ENCODE measurements around the gene GAA.
"Not testable (repeated sequence)": the region's sequence is repeated elsewhere in the genome, so short reads cannot be mapped to it uniquely, and the experiment has no call there.

GAA gene

DNA sequence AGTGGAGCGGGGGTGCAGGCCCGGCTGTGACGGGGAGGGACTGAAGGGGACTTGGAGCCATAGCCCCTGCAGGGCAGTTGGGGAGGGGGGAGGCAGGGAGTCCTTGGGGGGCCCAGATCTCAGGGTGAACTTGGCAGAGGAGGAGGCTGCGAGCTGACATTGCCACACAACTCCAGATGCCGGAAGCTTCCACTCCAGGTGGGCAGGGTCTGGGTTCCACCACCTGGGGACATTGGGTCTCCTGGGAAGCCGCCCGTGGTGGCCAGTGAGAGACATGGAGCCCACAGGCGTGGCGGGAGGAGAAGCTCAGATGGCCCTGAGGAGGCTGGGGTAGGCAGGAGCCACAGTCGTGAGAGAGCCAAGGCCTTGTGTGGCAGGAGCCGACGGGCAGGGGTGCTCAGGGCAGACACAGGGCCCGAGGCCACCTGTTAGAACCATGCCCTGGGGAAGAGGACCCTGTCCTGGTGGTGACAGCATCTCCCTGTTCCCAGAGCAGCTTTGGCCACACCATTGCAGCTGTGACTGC is 18.2 kb upstream of the GAA start:
- DNase-seq (ENCODE audit: low spot score): no peak

DNA sequence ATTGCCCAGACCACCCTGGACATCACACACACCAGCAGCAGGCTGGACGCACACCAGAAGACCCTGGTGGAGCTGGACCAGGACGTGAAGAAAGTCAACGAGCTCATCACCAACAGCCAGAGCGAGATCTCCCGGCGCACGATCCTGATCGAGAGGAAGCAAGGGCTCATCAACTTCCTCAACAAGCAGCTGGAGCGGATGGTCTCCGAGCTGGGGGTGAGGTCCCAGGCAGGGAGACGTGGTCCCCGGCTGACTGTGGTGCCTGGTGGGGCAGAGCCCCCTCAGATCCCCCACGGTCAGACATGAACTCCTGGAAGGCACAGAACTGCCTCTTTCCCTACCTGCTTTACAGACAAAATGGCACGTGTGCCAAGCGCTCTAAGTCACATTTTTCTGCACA is 16.6 kb upstream of the GAA start:
- DNase-seq (ENCODE audit: low spot score): no peak

DNA sequence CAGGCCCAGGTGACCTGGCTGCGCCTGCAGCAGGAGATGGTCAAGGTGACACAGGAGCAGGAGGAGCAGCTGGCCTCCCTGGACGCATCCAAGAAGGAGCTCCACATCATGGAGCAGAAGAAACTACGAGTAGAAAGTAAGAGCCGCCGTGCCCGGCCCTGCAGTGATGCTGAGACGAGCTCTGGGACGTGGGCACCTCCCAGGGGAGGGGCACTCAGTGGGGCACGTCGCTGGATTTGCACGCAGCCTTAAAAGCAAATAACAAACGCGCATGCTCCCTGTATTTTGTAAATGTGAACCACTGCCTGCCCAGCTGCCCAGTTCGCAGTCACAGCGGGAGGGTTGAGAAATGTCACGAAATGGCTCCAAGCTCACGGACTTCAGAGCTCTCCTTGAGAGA is 15.3 kb upstream of the GAA start:
- no peak for DNase-seq (ENCODE audit: low spot score)

DNA sequence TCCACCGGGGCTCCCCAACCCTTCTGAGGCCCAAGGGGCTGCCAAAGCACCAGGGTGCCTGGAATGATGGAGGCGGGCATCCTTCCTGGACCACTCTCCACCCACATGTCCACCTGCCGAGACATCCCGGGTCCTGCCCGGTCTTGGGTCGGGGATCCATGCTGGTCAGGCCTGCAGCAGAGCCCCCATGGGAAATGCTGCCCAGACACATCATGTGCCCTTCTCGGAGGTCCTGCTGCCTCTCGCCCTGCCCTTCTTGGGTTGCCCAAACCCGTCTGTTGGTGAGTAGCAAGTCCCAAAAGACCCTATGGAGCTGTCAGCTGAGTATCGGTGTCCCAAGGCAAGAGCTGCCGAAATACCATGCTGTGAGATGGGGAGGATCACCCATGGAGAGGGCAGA is 14.8 kb upstream of the GAA start:
- no peak for DNase-seq (ENCODE audit: low spot score)

GRCh38 chr17:80087346-80088265 is 13.8 kb upstream of the GAA start:
- no peak for DNase-seq (ENCODE audit: low spot score)

- DNase-seq (ENCODE audit: low spot score): no peak
These were observed 11.6 kb upstream of the GAA start for GRCh38 chr17:80089762-80090161.

GRCh38 chr17:80090164-80090563 is 11.2 kb upstream of the GAA start:
- DNase-seq (ENCODE audit: low spot score): not testable (repeated sequence)

GRCh38 chr17:80091376-80091775 is 10.0 kb upstream of the GAA start:
- no peak for DNase-seq (ENCODE audit: low spot score)

DNA sequence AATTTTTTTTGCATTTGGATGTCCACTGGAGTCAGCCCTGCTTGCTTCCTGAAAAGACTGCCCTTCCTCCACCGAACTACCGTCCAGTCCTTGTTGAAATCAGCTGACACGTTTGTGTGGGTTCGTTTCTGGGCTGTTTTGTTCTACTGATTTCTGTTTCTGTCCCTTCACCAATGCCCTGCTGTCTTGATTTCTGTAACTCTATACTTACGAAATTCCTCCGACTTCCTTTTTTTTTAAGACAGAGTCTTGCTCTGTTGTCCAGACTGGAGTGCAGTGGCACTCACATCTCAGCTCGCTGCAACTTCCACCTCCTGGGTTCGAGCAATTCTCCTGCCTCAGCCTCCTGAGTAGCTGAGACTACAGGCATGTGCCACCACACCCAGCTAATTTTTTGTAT is 8.4 kb upstream of the GAA start:
- DNase-seq (ENCODE audit: low spot score): no peak

- no peak for DNase-seq (ENCODE audit: low spot score)
These were observed 6.1 kb upstream of the GAA start for GRCh38 chr17:80095038-80095843.

- DNase-seq (ENCODE audit: low spot score): no peak
These were observed 5.4 kb upstream of the GAA start for GRCh38 chr17:80095844-80096475.

DNA sequence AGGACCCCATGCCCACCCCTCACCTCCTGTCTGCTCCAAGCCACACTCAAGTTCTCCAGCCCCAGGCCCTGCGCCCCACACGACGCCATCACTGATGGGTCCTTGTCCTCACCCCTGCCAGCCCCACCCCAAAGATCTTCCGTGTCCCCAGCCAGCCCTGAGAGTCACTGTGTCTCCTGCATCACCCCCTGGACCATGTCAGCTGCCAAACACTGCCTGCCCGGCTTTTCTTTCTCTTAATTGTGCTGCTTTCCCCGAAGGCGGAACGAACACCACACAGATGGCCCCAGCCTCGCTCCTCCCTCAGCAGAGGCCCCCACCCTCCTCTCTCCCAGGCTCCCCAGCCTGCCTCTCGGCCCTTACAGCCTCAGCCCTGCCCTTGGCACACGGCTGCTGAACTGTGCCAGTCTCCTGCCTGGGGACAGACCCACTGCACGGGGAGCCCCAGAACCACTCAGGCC is 4.8 kb upstream of the GAA start:
- no peak for DNase-seq (ENCODE audit: low spot score)

DNA sequence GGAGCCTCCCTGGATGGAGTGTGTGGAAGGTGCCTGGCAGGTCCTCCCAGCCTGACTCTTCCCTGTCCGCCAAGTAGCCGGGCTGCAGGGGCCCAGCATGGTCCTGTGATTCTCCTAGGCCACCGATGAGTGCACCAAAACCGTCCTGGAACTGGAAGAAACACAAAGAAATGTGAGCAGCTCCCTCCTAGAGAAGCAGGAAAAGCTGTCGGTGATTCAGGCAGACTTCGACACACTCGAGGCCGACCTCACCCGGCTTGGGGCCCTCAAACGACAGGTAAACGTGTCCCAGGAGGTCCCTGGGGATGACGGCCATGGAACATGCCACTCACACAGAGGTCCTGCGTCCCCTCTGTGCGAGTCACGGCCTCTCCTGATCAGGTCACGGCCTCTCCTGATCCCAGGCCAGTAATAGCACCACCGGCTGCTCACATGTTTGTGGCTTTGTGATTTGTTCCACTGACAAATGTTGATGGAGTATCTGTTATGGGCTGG is 4.2 kb upstream of the GAA start:
- DNase-seq (ENCODE audit: low spot score): no peak

DNA sequence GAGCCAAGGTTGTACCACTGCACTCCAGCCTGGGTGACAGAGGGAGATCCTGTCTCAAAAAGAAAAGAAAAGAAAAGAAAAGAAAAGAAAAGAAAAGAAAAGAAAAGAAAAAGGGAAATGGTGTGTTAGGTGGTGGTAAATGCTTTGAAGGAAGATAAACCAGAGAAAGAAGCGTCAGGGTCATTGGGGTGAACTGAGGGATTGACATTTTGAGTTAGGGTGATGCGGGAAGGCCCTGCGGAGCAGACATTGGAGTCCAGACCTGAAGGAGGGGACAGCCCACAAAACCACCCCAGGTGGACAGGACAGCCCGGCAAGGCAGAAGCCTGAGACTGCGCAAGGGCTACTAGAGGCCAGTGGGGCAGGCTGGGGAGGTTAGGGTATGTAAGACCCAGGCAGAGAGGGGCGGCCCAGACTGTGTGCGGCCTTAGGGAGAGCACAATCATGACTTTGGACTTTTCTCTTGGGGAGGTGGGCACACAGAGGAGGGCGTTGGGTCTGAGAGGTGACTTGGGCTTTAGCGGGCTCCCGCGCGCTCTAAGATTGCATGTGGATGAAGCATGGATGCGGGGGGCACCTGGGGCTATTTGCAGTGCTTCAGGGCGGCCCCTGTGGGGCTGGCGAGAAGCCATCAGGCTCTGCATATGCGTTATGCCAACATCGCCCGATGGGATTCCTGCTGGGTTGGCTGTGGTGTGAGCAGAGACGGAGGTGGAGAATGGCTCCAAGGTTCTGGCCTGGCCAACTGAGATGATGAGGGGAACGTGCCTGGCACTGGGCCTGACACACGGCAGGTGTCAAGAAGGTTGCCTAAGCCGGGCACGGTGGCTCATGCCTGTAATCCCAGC is 3.3 kb upstream of the GAA start:
- no peak for DNase-seq (ENCODE audit: low spot score)

DNA sequence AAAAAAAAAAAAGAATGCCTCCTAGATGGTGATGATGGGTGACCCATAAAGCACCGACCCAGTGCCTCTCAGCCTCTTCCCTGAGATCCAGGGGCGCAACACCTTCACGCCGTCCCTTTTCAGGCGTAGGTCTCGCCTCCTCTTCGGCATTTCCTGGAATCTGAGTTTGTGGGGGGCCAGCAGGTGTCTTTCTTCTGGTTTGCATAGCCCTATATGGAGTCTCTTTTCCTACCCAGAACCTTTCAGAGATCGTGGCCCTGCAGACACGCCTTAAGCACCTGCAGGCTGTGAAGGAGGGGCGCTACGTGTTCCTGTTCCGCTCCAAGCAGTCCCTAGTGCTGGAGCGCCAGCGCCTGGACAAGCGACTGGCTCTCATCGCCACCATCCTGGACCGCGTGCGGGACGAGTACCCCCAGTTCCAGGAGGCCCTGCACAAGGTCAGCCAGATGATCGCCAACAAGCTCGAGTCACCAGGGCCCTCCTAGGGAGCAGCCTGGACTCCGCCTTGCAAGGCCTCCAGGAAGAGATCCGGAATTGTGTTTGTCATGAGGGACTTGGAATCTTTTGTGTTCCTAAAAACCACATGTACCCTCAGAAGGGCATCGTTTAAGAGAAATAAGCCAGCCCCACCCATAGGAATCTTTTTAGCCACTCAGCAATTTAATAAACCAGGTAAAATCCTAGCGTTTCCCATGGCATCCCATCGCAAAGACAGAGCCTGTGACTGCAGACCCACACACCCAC is 1.9 kb upstream of the GAA start:
- no peak for DNase-seq (ENCODE audit: low spot score)

- DNase-seq (ENCODE audit: low spot score): no peak
These were observed 1.4 kb upstream of the GAA start for GRCh38 chr17:80100035-80100323.

- DNase-seq (ENCODE audit: low spot score): peak; percentile 29
These were observed 724 bp downstream of the GAA start for GRCh38 chr17:80101946-80102663.

- DNase-seq (ENCODE audit: low spot score): no peak
These were observed 1.5 kb downstream of the GAA start for GRCh38 chr17:80102664-80103448.

DNA sequence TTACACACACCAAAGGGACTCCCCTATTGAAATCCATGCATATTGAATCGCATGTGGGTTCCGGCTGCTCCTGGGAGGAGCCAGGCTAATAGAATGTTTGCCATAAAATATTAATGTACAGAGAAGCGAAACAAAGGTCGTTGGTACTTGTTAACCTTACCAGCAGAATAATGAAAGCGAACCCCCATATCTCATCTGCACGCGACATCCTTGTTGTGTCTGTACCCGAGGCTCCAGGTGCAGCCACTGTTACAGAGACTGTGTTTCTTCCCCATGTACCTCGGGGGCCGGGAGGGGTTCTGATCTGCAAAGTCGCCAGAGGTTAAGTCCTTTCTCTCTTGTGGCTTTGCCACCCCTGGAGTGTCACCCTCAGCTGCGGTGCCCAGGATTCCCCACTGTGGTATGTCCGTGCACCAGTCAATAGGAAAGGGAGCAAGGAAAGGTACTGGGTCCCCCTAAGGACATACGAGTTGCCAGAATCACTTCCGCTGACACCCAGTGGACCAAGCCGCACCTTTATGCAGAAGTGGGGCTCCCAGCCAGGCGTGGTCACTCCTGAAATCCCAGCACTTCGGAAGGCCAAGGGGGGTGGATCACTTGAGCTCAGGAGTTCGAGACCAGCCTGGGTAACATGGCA is 2.2 kb downstream of the GAA start:
- no peak for DNase-seq (ENCODE audit: low spot score)
